Fibroblast of villous mesenchyme (primary cell): Measurements from ENCODE around the gene EDN2. TPM values are rescaled to one million over a fixed set of nuclear protein-coding genes. Genes with fewer than 3 reads are reported as not detected.

Experiments
- DNase-seq: peaks from one replicate; pipeline ENCODE4 v3.0.0-alpha.2; 2010; ENCODE audit warnings: low read depth
- H3K4me3 ChIP-seq: 2 replicates; pipeline ENCODE4 v1.5.1; 2011; ENCODE audit warnings: low read depth, mild to moderate bottlenecking, low read length
- CTCF ChIP-seq: IDR thresholded peaks from 2 replicates; pipeline ENCODE4 v1.5.1; 2012; ENCODE audit warnings: low read depth, mild to moderate bottlenecking, low read length; ENCODE audit not compliant: insufficient read depth
- total RNA-seq: library from RNA; depleted of rRNA; stranded (reverse); fragments of >200 nt; gene quantifications from 2 replicates; pipeline ENCODE4 v1.2.3, GENCODE V29; 2012

Gene EDN2
- total RNA-seq, 1 donor = not detected

GRCh38 chr1:41495210-41495948, 10.9 kb upstream of the EDN2 start:
- peak; percentile 37 for TF ChIP-seq CTCF
- DNase-seq = peak; percentile 48
- no peak overlapping the region for H3K4me3 ChIP-seq

- no peak overlapping the region for H3K4me3 ChIP-seq
- no peak for TF ChIP-seq CTCF
- DNase-seq = no peak
These were observed 10.1 kb upstream of the EDN2 start for GRCh38 chr1:41494351-41495209.

- DNase-seq = no peak
- no peak for TF ChIP-seq CTCF
- H3K4me3 ChIP-seq = no peak overlapping the region
These were observed 9.3 kb upstream of the EDN2 start for GRCh38 chr1:41493626-41494350.

DNA sequence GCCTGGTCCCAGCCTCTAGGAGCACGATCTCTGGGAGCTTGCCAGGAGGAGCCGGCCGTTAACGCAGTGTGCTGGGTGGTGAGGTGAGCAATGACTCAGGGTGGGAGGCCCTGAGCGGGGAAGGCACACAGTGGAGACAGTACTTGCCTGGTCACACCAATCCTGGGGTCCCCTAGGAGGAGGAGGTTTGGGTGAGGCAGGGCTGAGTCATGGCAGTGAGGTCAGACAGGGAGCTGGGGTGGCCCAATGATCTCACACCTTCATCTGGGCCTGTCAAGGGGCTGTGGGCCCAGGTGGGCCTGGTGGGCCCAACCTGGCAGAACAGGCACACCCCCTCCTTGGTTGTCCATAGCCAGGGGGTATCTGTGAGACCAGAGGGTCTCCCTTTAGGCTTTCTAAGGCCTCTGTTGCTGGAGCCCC, 8.6 kb upstream of the EDN2 start:
- TF ChIP-seq CTCF = no peak
- DNase-seq = peak; percentile 88
- H3K4me3 ChIP-seq = no peak overlapping the region

DNA sequence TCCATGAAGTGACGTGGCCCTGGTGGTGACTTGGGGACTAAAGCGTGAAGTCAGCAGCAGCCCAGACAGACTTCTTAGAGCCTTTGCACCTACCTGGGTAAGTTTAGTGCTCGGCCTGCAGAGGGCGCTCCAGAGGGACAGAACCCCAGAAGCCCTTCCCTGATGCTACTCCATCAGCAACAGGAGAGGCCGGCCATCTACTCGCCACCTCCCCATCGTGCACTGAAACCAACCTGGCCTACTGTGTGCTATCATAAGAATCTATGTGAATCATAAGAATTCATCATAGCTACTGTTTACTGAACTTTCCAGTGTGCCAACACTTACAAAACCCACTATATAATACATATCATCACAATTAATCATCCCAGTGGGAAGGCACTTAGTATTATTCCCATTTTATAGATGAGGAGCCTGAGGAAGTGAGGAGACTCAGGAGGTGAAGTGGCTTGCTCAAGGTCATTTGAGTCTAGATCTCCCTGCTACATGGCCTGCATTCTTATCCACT, 7.9 kb upstream of the EDN2 start:
- H3K4me3 ChIP-seq = no peak overlapping the region
- TF ChIP-seq CTCF = peak; percentile 57
- DNase-seq = no peak

DNA sequence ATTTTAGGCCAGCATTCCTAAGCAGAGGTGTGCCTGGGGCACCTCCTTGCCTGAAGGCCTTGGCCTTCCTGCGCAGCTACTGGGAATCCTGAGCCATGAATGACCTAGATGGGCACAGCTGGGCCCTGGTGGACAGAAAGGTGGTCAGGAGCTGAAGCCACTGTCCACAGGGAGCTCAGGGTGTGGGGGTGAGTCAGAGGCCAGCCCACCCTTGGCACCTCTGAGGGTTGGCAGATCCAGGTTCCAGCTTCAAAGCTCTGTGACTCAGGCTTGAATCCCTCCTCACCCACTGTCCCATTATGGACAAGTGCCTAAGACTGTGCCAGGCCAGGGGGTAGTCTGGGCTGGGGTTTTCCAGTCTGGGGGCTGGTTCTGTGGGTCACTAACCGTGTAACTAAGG, 6.4 kb upstream of the EDN2 start:
- TF ChIP-seq CTCF = no peak

More for the DNA sequence above, 6.4 kb upstream of the EDN2 start:
- H3K4me3 ChIP-seq = no peak overlapping the region
- no peak for DNase-seq
